GM13977 (cell line): ENCODE data around the gene ZMPSTE24.

Experiments used
- DNase-seq: peaks from one replicate; pipeline ENCODE4 v3.0.0; 2012; ENCODE audit warnings: low spot score
- CTCF ChIP-seq: IDR thresholded peaks from 2 replicates; pipeline ENCODE4 v1.5.1; 2012; ENCODE audit warnings: mild to moderate bottlenecking, control low read depth; ENCODE audit not compliant: insufficient read depth; ENCODE audit errors: extremely low read depth, missing control alignments
- in situ Hi-C: fragments of 300-500 bp; cut with MboI; formaldehyde crosslinking; loops from one replicate; pipeline ENCODE4 v1.12.0; 2022; ENCODE audit warnings: low sequenced_read_pairs, low pct_unique_long_range_greater_than_20kb, mixed read lengths, inconsistent platforms; ENCODE audit not compliant: unreplicated experiment

Gene ZMPSTE24

GRCh38 chr1:40300651-40301050, 42.6 kb downstream of the ZMPSTE24 start:
- in situ Hi-C loops: no loop called here
- TF ChIP-seq CTCF: no peak
- no peak for DNase-seq

- DNase-seq: no peak
- TF ChIP-seq CTCF: no peak
- in situ Hi-C loops: no loop called here
Measured at GRCh38 chr1:40301066-40301465, 43.0 kb downstream of the ZMPSTE24 start.

DNA sequence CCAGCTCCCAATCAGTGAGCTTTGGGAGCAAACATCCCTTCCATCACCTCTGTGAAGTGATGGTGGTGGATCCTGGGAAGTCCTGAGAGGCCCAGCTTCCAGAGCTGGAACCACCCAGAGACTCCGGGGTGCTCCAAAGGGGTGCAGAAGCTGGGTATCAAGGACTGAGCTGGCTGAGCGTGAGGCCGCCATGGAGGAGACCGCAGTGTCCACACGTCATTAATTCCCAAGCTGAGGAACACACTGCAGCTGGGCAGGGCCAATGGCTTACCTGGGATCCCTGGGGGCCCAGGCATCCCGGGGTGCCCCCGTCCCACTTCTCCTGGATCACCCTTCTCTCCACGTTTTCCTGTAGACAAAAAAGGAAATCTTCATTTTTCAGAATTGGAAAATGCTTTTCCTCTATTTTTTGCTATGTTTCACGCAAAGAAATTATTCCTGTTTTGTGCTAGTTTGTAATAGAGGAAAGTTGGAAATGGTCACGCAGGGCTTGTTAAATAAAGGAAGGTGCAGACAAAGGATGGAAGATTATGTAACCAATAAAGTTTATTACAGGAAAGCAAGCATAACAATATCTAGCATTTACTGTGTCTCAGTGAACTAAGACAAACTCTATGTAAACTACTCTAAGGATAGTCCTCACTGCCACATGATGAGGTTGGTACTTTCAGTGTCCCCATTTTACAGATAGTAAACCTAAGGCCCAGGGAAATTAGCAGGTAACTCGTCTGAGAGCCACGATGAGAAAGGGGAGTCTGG, 43.7 kb downstream of the ZMPSTE24 start:
- in situ Hi-C loops: no loop called here
- DNase-seq: no peak
- TF ChIP-seq CTCF: no peak

- DNase-seq: no peak
- TF ChIP-seq CTCF: no peak
- in situ Hi-C loops: no loop called here
Measured at GRCh38 chr1:40302475-40302874, 44.4 kb downstream of the ZMPSTE24 start.

DNA sequence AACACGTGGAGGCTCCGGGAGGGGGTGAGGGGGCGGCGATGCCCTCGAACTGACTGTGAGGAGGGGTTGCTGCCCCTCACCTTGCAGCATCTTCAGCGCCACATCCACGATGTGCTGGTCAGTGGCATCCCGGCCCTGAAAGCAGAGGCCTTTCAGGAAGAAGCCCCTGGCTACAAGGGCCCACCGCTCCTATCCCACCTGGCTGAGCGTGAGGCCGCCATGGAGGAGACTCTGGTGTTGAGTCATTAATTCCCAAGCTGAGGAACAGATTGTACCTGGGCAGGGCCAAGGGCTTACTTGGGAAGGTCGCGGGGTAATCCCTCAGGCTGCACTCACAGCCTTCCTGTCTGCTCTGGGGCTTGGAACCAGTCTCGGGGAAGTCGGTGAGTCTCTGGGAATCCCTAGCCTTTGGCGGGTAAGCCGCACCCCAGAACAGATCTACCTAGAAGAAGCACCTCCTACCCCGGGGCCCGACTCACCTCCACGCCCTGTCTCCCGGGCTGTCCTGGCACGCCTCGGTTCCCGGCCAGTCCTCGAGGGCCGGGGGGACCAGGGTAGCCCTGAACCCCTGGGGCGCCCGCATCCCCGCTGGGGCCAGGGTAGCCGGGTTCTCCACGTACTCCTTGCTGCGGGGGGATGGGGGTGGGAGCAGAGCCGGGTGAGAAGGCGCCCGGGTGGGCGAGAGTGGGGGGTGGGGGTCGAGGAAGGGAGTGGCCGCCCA, 45.2 kb downstream of the ZMPSTE24 start:
- TF ChIP-seq CTCF: no peak
- in situ Hi-C loops: no loop called here
- no peak for DNase-seq

DNA sequence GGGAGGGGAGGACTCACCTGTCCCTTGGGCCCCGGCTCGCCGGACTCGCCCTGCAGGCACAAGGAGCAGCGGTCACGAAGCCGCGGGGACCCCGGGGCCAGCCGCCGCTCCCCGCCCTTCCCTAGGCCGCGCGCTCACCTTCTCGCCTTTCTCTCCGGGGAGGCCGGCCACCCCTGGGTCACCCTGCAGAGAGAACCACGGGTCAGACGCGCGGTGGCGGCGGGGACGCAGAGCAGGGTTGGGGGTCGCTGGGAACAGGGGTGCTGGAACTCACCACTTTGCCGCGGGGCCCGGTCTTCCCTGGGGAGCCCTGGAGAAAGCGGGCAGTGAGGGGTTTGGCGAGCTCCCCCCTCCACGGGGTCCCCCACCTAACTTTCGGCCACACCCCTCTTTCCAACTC, 45.8 kb downstream of the ZMPSTE24 start:
- no peak for DNase-seq
- no peak for TF ChIP-seq CTCF
- in situ Hi-C loops: no loop called here
